Liver (tissue), 3 donors: Measurements from ENCODE around the gene APH1A.
"Not testable (repeated sequence)": the region's sequence is repeated elsewhere in the genome, so short reads cannot be mapped to it uniquely, and the experiment has no call there.

Experiments used
- CTCF ChIP-seq: fragments of 150-350 bp; IDR thresholded peaks from 2 replicates; pipeline ENCODE4 v1.5.1; 2017; ENCODE audit warnings: improper control_type of control experiment, low read depth, low read length; ENCODE audit not compliant: missing input control
- EGR1 ChIP-seq, 2 donors: IDR thresholded peaks; 2 replicates each; pipeline ENCODE4 v1.6.1; 2016 to 2018; ENCODE audit warnings: antibody characterized with exemption in 2 of 2, low read depth in 2 of 2
- FOXA1 ChIP-seq: IDR thresholded peaks from 2 replicates; pipeline ENCODE4 v1.6.1; 2016; ENCODE audit warnings: antibody characterized with exemption
- GABPA ChIP-seq, 2 donors: IDR thresholded peaks in 1 of 2; conservative IDR thresholded peaks in 1 of 2; 2 replicates each; pipeline ENCODE4 v1.6.1; 2016; ENCODE audit warnings: antibody characterized with exemption in 2 of 2, mild to moderate bottlenecking in 1 of 2, moderate library complexity in 1 of 2
- HNF4A ChIP-seq, 2 donors: conservative IDR thresholded peaks; 2 replicates each; pipeline ENCODE4 v1.6.1; 2016; ENCODE audit warnings: antibody characterized with exemption in 2 of 2, mild to moderate bottlenecking in 2 of 2
- JUND ChIP-seq, 2 donors: IDR thresholded peaks; 2 replicates each; pipeline ENCODE4 v1.6.1; 2016; ENCODE audit warnings: antibody characterized with exemption in 2 of 2
- MAX ChIP-seq: IDR thresholded peaks from 2 replicates; pipeline ENCODE4 v1.6.1; 2016; ENCODE audit warnings: antibody characterized with exemption
- NR2F2 ChIP-seq: IDR thresholded peaks from 2 replicates; pipeline ENCODE4 v1.6.1; 2016; ENCODE audit warnings: antibody characterized with exemption
- RXRA ChIP-seq, 2 donors: IDR thresholded peaks; 2 replicates each; pipeline ENCODE4 v1.6.1; 2017 to 2018; ENCODE audit warnings: antibody characterized with exemption in 2 of 2, mild to moderate bottlenecking in 1 of 2
- SP1 ChIP-seq: IDR thresholded peaks from 2 replicates; pipeline ENCODE4 v1.6.1; 2018; ENCODE audit warnings: antibody characterized with exemption, mild to moderate bottlenecking
- TAF1 ChIP-seq: conservative IDR thresholded peaks from 2 replicates; pipeline ENCODE4 v1.6.1; 2016; ENCODE audit warnings: antibody characterized with exemption, mild to moderate bottlenecking
- YY1 ChIP-seq: IDR thresholded peaks from 2 replicates; pipeline ENCODE4 v1.6.1; 2016; ENCODE audit warnings: antibody characterized with exemption, mild to moderate bottlenecking
- ZBTB33 ChIP-seq: IDR thresholded peaks from 2 replicates; pipeline ENCODE4 v1.6.1; 2016; ENCODE audit warnings: antibody characterized with exemption
- TF ChIP-seq, protein P1 (sequence below): IDR thresholded peaks from 2 replicates; pipeline ENCODE4 v1.6.1; 2016; ENCODE audit warnings: antibody characterized with exemption, mild to moderate bottlenecking
- donor health status: healthy.
- donor health status: healthy.

- TF ChIP-seq CTCF; GABPA (IDR thresholded peaks at IDR 0.05 in 1 of 2, conservative IDR thresholded peaks at IDR 0.05 in 1 of 2); TAF1; MAX; RXRA (IDR thresholded peaks at IDR 0.05); YY1; SP1; FOXA1; HNF4A (conservative IDR thresholded peaks at IDR 0.05); ZBTB33; EGR1 (IDR thresholded peaks at IDR 0.05; ENCODE audit: low read depth in 2 of 2); NR2F2; JUND (IDR thresholded peaks at IDR 0.05): not testable (repeated sequence)
- TF ChIP-seq, protein P1, sequence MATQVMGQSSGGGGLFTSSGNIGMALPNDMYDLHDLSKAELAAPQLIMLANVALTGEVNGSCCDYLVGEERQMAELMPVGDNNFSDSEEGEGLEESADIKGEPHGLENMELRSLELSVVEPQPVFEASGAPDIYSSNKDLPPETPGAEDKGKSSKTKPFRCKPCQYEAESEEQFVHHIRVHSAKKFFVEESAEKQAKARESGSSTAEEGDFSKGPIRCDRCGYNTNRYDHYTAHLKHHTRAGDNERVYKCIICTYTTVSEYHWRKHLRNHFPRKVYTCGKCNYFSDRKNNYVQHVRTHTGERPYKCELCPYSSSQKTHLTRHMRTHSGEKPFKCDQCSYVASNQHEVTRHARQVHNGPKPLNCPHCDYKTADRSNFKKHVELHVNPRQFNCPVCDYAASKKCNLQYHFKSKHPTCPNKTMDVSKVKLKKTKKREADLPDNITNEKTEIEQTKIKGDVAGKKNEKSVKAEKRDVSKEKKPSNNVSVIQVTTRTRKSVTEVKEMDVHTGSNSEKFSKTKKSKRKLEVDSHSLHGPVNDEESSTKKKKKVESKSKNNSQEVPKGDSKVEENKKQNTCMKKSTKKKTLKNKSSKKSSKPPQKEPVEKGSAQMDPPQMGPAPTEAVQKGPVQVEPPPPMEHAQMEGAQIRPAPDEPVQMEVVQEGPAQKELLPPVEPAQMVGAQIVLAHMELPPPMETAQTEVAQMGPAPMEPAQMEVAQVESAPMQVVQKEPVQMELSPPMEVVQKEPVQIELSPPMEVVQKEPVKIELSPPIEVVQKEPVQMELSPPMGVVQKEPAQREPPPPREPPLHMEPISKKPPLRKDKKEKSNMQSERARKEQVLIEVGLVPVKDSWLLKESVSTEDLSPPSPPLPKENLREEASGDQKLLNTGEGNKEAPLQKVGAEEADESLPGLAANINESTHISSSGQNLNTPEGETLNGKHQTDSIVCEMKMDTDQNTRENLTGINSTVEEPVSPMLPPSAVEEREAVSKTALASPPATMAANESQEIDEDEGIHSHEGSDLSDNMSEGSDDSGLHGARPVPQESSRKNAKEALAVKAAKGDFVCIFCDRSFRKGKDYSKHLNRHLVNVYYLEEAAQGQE: not testable (repeated sequence)
These were observed 35.9 kb downstream of the APH1A start for GRCh38 chr1:150232921-150233320.
